Transverse colon (tissue), 4 donors: Measurements from ENCODE around the gene COL8A1. TPM values are rescaled to one million over a fixed set of nuclear protein-coding genes. Genes with fewer than 3 reads are reported as not detected.

Experiments
- DNase-seq: peaks from one replicate; pipeline ENCODE4 v3.0.0-alpha.2; 2019
- H3K27ac ChIP-seq, 4 donors: fragments of 200-600 bp; sonication (generic); 2 replicates each; pipeline ENCODE4 v1.5.1; 2016 to 2018; ENCODE audit warnings: inconsistent platforms in 4 of 4
- H3K27me3 ChIP-seq: fragments of 200-600 bp; sonication (generic); 2 replicates; pipeline ENCODE4 v1.5.1; 2017; ENCODE audit warnings: inconsistent platforms
- H3K36me3 ChIP-seq, 4 donors: fragments of 200-600 bp; sonication (generic); 2 replicates each; pipeline ENCODE4 v1.5.1; 2017 to 2019; ENCODE audit warnings: inconsistent platforms in 4 of 4
- H3K4me1 ChIP-seq, 4 donors: fragments of 200-600 bp; sonication (generic); 2 replicates each; pipeline ENCODE4 v1.5.1; 2017 to 2020; ENCODE audit warnings: inconsistent platforms in 4 of 4
- H3K4me3 ChIP-seq, 4 donors: fragments of 200-600 bp; sonication (generic); 1 replicate in 1 of 4; 2 replicates in 3 of 4; pipeline versions ENCODE4 v1.5.1 to v1.6.1; 2017 to 2019; ENCODE audit warnings: inconsistent platforms in 4 of 4
- H3K9me3 ChIP-seq, 2 donors: fragments of 200-600 bp; sonication (generic); 2 replicates each; pipeline ENCODE4 v1.5.1; 2017 to 2019; ENCODE audit warnings: inconsistent platforms in 2 of 2
- EP300 ChIP-seq: sonication (generic); formaldehyde crosslinking; IDR thresholded peaks from one replicate; pipeline ENCODE4 v1.6.1; 2017; ENCODE audit warnings: antibody characterized with exemption, low read depth
- POLR2A ChIP-seq: fragments of 450-650 bp; IDR thresholded peaks from one replicate; pipeline ENCODE4 v1.6.1; 2016; ENCODE audit warnings: antibody characterized with exemption, mild to moderate bottlenecking, moderate library complexity
- POLR2AphosphoS5 ChIP-seq, 3 donors: sonication (generic); formaldehyde crosslinking; IDR thresholded peaks; one replicate each; pipeline ENCODE4 v1.6.1; 2016; ENCODE audit warnings: antibody characterized with exemption in 3 of 3
- WGBS, 2 donors: methylation state at CpG; one replicate each; pipeline ENCODE4 v1.1.5; 2018; ENCODE audit warnings: low coverage in 1 of 2; 5-methylcytosine and 5-hydroxymethylcytosine counted together
- in situ Hi-C, 4 donors: fragments of 200-750 bp; cut with MboI; loops; one replicate each; pipeline versions ENCODE4 v1.15.0 to v1.15.1; 2017; ENCODE audit warnings: low sequenced_read_pairs in 3 of 4, low pct_ligation_motif_present in 1 of 4, low pct_unique_long_range_greater_than_20kb in 1 of 4
- intact Hi-C: fragments of 100-400 bp; cut with DNase I; formaldehyde crosslinking; loops from one replicate; pipeline ENCODE4 v1.15.1; 2023; ENCODE audit warnings: low total_unique reads
- total RNA-seq, 4 donors: library from RNA; depleted of rRNA; stranded (reverse); fragments of >200 nt; gene quantifications; one replicate each; pipeline ENCODE4 v1.1.0, GENCODE V29; 2016
- TF ChIP-seq, protein P1 (sequence below), 5 experiments: fragments of 200-600 bp in 3 of 5; fragments of 450-650 bp in 2 of 5; sonication (generic) in 3 of 5; IDR thresholded peaks; 1 replicate in 2 of 5; 2 replicates in 3 of 5; pipeline ENCODE4 v1.5.1; 2016 to 2017; ENCODE audit warnings: antibody characterized with exemption in 5 of 5, inconsistent platforms in 3 of 5, mild to moderate bottlenecking in 2 of 5, moderate library complexity in 1 of 5

Gene COL8A1
- total RNA-seq, 4 donors from 2014 or later: 1.5 to 10.5 (median 3.7) TPM

- TF ChIP-seq POLR2AphosphoS5 (IDR thresholded peaks at IDR 0.05): no peak
- TF ChIP-seq, protein P1, sequence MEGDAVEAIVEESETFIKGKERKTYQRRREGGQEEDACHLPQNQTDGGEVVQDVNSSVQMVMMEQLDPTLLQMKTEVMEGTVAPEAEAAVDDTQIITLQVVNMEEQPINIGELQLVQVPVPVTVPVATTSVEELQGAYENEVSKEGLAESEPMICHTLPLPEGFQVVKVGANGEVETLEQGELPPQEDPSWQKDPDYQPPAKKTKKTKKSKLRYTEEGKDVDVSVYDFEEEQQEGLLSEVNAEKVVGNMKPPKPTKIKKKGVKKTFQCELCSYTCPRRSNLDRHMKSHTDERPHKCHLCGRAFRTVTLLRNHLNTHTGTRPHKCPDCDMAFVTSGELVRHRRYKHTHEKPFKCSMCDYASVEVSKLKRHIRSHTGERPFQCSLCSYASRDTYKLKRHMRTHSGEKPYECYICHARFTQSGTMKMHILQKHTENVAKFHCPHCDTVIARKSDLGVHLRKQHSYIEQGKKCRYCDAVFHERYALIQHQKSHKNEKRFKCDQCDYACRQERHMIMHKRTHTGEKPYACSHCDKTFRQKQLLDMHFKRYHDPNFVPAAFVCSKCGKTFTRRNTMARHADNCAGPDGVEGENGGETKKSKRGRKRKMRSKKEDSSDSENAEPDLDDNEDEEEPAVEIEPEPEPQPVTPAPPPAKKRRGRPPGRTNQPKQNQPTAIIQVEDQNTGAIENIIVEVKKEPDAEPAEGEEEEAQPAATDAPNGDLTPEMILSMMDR (IDR thresholded peaks at IDR 0.05): peak; percentile 35 to 78 (median 58)
- TF ChIP-seq EP300: no peak
- TF ChIP-seq POLR2A: no peak
- Histone ChIP-seq H3K36me3 (no peaks in the 10 kb centered on the region), H3K4me3 (no peak overlapping the region), H3K9me3 (no peaks in the 10 kb centered on the region), H3K27ac (peak overlapping the region; percentile 48 to 81 (median 71)), H3K27me3 (no peaks in the 10 kb centered on the region), H3K4me1 (peaks cover 0 to 20% (median 8%) of the 10 kb centered on the region in 4 donors)
- in situ Hi-C loops (no loop called here), intact Hi-C loops (no loop called here)
- DNase-seq: no peak
- WGBS, 2 donors: 70 to 73% methylated on average over 5 of the region's 5 CpGs
These were observed 7.1 kb downstream of the COL8A1 start for GRCh38 chr3:99645277-99646106.

DNA sequence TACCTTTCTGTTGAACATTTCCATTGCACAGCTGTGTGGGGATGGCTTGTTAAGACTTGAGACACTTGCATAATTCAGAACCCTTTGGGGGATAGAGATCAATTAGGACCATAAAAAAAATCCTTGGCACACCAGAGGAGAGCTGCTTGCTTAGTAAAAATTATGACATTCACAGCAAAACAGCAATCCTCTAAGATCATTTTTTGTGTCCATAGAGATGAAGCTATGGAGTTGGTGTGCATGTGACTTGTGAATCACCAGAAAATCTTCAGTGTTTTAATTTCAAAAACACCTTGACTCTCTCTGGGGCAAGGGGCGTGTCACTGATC lies 7.7 kb downstream of the COL8A1 start:
- H3K9me3 ChIP-seq: no peaks in the 10 kb centered on the region
- in situ Hi-C loops: no loop called here
- peaks cover 0 to 21% (median 10%) of the 10 kb centered on the region in 4 donors for H3K4me1 ChIP-seq
- no peak overlapping the region for H3K4me3 ChIP-seq
- H3K27me3 ChIP-seq: no peaks in the 10 kb centered on the region
- TF ChIP-seq POLR2AphosphoS5 (IDR thresholded peaks at IDR 0.05) (no peak), EP300 (no peak), POLR2A (no peak)
- TF ChIP-seq, protein P1 (IDR thresholded peaks at IDR 0.05): no peak
- no peak for DNase-seq
- intact Hi-C loops: no loop called here
- WGBS, 2 donors: 67 to 86% methylated on average over 1 of the region's 1 CpG
- H3K27ac ChIP-seq: peak overlapping the region; percentile 48 to 81 (median 71)
- H3K36me3 ChIP-seq: no peaks in the 10 kb centered on the region

DNA sequence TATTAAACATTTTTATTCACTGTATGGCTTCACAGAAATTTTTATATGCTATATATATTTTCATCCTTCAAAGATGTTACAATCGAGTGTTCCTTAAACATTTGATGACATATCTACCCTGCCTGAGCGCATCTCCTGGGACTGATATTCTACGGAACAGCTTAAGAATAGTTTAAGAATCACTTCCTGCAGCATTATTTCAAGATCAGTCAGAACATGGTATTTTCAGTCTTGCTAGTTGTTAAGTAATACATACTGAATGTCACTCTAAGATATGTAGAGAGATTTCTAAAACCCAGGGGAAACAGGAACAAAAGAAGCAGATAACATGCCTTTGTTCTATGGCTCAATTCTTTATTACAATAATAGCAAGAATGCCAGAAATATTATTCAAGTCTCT lies 8.7 kb downstream of the COL8A1 start:
- no peak overlapping the region for H3K4me3 ChIP-seq
- in situ Hi-C loops: no loop called here
- intact Hi-C loops: no loop called here
- no peak for TF ChIP-seq POLR2A
- TF ChIP-seq EP300: no peak
- TF ChIP-seq, protein P1 (IDR thresholded peaks at IDR 0.05): no peak
- TF ChIP-seq POLR2AphosphoS5 (IDR thresholded peaks at IDR 0.05): no peak
- no peaks in the 10 kb centered on the region for H3K9me3 ChIP-seq
- H3K36me3 ChIP-seq: no peaks in the 10 kb centered on the region
- H3K27ac ChIP-seq: peak overlapping the region in 3 of 4 donors; percentile 32 to 79 (median 53)
- 76 to 84% methylated on average over 3 of the region's 3 CpGs for WGBS, 2 donors
- DNase-seq: no peak
- peaks cover 0 to 31% (median 14%) of the 10 kb centered on the region in 4 donors for H3K4me1 ChIP-seq
- no peaks in the 10 kb centered on the region for H3K27me3 ChIP-seq

GRCh38 chr3:99648101-99648500 lies 9.7 kb downstream of the COL8A1 start:
- no peaks in the 10 kb centered on the region for H3K27me3 ChIP-seq
- 37 to 55% methylated on average over 4 to 5 of the region's 5 CpGs for WGBS, 2 donors
- H3K36me3 ChIP-seq: no peaks in the 10 kb centered on the region
- peak; percentile 29 for DNase-seq
- H3K4me3 ChIP-seq: no peak overlapping the region
- intact Hi-C loops (no loop called here), in situ Hi-C loops (no loop called here)
- peaks cover 0 to 39% (median 14%) of the 10 kb centered on the region in 4 donors for H3K4me1 ChIP-seq
- no peaks in the 10 kb centered on the region for H3K9me3 ChIP-seq
- TF ChIP-seq POLR2AphosphoS5 (IDR thresholded peaks at IDR 0.05): peak in 1 of 3 donors; percentile 15
- TF ChIP-seq POLR2A: no peak
- TF ChIP-seq, protein P1 (IDR thresholded peaks at IDR 0.05): no peak
- TF ChIP-seq EP300: no peak
- peak overlapping the region; percentile 35 to 79 (median 57) for H3K27ac ChIP-seq
